ENCODE data around the gene MCU.
"Not testable (repeated sequence)": the region's sequence is repeated elsewhere in the genome, so short reads cannot be mapped to it uniquely, and the experiment has no call there.

MCU gene

DNA sequence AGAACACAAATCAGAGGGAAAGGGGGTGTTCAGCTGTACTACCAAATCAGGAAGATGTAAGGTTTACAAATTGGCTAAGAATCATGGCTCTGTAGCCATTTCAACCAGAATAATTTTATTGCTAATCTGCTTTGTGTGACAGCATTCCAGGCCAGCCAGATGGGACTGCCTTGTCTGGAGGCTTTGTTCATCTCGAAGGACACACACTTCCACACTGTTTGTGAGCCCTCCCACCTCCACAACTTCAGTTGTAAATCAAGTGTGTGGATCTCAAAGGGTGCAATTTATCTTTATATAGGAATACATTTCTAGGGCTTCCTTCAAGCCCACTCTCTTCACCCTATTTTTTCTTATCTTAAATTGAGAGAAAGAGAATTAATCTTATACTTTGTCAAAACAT is 194.7 kb downstream of the MCU start:
- no peaks in the 10 kb centered on the region for H3K36me3 ChIP-seq (replicated peaks)
- H3K4me3 ChIP-seq: no peak overlapping the region
- in situ Hi-C loops (cut with MboI; ENCODE audit: low sequenced_read_pairs): no loop called here
- no peaks in the 10 kb centered on the region for H3K27me3 ChIP-seq (ENCODE audit: low read depth)
- H3K4me1 ChIP-seq: no peaks in the 10 kb centered on the region
- no peaks in the 10 kb centered on the region for H3K9me3 ChIP-seq
- DNase-seq (ENCODE audit: low spot score in 2 of 2): no peak

DNA sequence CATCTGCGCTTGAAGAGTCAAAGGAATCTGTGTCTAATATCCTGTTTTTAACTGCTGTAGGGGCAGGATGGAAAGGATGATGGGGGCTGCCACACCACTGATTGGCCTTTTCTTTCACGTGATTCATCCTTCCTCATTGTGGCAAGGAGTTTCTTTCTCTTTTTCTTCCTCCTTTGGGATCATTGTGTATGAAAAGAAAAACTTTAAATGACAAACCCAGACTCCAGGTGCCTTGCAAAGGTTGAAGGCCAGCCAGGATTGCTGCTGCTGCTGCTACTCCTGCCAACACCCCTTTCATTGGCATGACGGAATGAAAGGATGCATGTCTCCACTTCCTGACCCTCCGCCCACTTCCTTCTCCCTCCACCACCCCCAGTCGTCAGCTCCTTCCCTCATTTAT is 195.1 kb downstream of the MCU start:
- H3K4me1 ChIP-seq: no peaks in the 10 kb centered on the region
- DNase-seq (ENCODE audit: low spot score in 2 of 2): no peak
- H3K36me3 ChIP-seq (replicated peaks): no peaks in the 10 kb centered on the region
- no peak overlapping the region for H3K4me3 ChIP-seq
- no peaks in the 10 kb centered on the region for H3K9me3 ChIP-seq
- in situ Hi-C loops (cut with MboI; ENCODE audit: low sequenced_read_pairs): no loop called here
- H3K27me3 ChIP-seq (ENCODE audit: low read depth): no peaks in the 10 kb centered on the region

DNA sequence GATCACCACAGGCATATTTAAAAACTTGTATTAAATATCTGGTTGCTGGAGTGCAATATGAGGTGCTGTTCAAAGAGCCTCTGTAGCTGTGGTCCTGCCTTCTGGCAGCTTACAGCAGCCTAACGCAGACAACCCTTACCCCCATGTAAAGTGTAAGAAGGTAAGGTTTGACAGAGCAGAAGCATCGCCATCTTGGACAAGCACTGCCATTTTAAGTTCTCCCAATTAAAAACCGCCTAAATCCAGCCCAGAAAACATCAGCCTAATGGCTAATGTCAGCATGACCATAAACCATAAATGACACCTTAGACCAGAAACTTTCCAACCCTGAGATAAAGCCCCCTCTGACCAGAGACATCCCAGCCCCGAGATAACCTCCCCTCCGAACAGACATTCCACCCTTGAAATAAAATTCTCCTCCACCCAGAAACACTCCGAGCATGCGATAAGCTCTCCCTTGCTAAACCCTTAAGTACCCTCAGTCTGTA is 196.3 kb downstream of the MCU start:
- Histone ChIP-seq H3K9me3 (no peaks in the 10 kb centered on the region), H3K36me3 (replicated peaks) (no peaks in the 10 kb centered on the region), H3K27me3 (ENCODE audit: low read depth) (no peaks in the 10 kb centered on the region), H3K4me1 (no peaks in the 10 kb centered on the region), H3K4me3 (no peak overlapping the region)
- no peak for DNase-seq (ENCODE audit: low spot score in 2 of 2)
- in situ Hi-C loops (cut with MboI; ENCODE audit: low sequenced_read_pairs): no loop called here

DNA sequence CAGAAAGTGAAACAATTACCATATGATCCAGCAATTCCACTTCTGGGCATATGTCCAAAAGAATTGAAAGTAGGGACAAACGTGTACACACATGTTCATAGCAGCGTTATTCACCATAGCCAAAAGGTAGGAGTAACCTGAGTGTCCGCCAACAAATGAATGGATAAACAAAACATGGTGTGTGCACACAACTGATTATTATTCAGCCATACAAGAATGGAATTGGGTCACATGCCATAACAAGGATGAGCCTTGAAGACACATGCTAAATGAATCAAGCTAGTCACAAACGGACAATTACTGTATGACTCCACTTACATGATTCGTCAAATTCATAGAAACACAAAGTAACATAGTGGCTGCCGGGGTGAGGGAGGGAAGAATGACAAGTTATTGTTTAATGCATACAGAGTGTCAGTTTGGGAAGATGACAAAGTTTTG is 197.5 kb downstream of the MCU start:
- Histone ChIP-seq H3K36me3 (replicated peaks) (no peaks in the 10 kb centered on the region), H3K4me3 (no peak overlapping the region), H3K4me1 (no peaks in the 10 kb centered on the region), H3K27me3 (ENCODE audit: low read depth) (no peaks in the 10 kb centered on the region), H3K9me3 (no peaks in the 10 kb centered on the region)
- no peak for DNase-seq (ENCODE audit: low spot score in 2 of 2)
- in situ Hi-C loops (cut with MboI; ENCODE audit: low sequenced_read_pairs): no loop called here

DNA sequence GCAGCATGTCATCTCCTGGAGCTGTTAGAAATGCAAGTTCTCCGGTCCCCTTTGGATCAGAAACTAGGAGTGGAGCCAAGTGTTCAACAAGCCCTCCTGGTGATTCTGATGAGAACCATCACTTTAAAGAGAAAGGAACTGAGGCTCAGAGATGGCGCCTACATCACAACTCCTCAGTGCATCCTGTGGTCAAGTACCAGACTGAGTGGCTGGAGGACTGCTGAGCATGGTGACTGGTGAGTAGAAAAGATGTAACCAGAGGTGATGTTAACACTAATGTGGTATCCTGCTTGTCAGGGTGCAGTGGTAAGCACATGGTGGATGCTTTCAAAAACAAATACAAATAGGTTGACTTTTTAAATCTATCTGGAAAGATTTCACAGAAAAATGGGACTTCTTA is 198.1 kb downstream of the MCU start:
- Histone ChIP-seq H3K4me1 (no peaks in the 10 kb centered on the region), H3K4me3 (no peak overlapping the region), H3K36me3 (replicated peaks) (no peaks in the 10 kb centered on the region), H3K9me3 (no peaks in the 10 kb centered on the region), H3K27me3 (ENCODE audit: low read depth) (peaks cover 3% of the 10 kb centered on the region; the same call in 1 of the 2 replicates)
- in situ Hi-C loops (cut with MboI; ENCODE audit: low sequenced_read_pairs): no loop called here
- no peak for DNase-seq (ENCODE audit: low spot score in 2 of 2)

DNA sequence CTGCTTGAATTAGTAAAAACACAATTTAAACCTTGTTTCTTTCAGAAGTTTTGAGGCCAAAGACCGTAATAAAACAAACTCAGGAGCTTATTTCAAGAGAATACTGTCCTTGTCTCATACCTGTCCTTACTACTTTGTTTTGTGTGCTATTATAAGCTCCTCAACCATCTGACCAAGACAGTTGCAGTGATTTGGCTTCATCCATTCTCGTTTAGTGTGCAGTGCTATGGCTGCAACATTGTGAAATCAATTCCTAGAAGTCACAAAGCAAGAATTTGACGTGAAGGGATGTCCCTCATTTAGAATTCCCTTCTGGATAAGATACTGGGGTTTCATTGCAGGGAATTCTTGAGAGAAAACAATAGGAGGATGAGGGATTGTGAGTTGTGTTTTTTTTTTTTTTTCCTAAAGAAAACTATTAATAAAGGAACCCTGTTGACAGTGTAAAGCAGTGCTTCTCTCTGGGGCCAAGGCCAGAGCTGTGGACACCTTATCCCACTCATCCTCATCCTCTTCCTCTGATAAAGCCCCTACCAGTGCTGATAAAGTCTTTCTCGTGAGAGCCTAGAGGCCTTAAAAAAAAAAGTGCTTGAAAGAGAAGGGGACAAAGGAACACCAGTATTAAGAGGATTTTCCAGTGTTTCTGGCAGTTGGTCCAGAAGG is 201.3 kb downstream of the MCU start, which contains the start of gene OIT3:
OIT3 (plus strand) TSS at position 604 of the 663 bp plus-strand sequence. CDS start 60 bp downstream, outside the sequence.
- Histone ChIP-seq H3K4me1 (no peaks in the 10 kb centered on the region), H3K9me3 (no peaks in the 10 kb centered on the region), H3K4me3 (no peak within 1 kb of the TSS), H3K36me3 (replicated peaks) (no peaks in the 10 kb centered on the region), H3K27me3 (ENCODE audit: low read depth) (peaks cover 13% of the 10 kb centered on the region)
- no peak for DNase-seq (ENCODE audit: low spot score in 2 of 2)
- in situ Hi-C loops (cut with MboI; ENCODE audit: low sequenced_read_pairs): no loop called here

DNA sequence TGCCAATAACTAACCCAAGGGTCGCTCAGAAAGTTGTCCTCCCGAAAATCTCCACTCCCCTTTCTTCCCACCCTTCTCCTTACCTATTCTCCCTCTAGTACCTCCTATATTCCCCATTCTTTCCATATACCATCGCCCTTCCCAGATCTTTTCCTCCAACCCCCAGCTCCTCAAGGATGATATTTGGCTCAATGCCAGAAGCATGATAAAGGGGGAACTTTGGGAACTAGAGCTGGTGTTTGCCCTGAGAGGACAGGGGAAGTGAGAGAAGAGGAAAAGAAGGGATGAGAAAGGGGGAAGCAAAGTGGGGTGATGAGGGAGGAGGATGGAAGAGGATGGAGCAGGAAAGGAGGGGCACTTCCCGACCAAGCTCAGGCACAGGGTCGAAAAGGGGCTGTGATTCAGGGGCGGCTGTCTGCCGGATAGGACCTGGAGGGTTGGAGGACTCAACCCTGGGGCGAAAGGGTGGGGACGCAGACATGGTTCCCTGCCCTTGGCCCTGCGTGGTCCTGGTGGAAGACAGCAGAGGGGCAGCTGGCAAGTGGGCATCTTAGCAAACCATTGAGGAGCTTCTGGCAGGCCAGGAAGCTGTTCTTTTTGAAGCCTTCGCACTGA is 203.4 kb downstream of the MCU start:
- no peak for DNase-seq (ENCODE audit: low spot score in 2 of 2)
- no peaks in the 10 kb centered on the region for H3K36me3 ChIP-seq (replicated peaks)
- in situ Hi-C loops (cut with MboI; ENCODE audit: low sequenced_read_pairs): no loop called here

DNA sequence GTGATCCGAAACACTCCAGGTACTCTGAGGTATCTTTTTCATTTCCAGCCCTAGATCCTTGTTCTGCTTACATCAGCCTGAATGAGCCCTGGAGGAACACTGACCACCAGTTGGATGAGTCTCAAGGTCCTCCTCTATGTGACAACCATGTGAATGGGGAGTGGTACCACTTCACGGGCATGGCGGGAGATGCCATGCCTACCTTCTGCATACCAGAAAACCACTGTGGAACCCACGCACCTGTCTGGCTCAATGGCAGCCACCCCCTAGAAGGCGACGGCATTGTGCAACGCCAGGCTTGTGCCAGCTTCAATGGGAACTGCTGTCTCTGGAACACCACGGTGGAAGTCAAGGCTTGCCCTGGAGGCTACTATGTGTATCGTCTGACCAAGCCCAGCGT is 206.7 kb downstream of the MCU start:
- Histone ChIP-seq H3K27me3 (ENCODE audit: low read depth) (peaks cover 13% of the 10 kb centered on the region), H3K4me1 (peaks cover 4% of the 10 kb centered on the region; the same call in 1 of the 2 replicates), H3K4me3 (no peak overlapping the region), H3K36me3 (replicated peaks) (no peaks in the 10 kb centered on the region), H3K9me3 (no peaks in the 10 kb centered on the region; the same call in 1 of the 2 replicates)
- in situ Hi-C loops (cut with MboI; ENCODE audit: low sequenced_read_pairs): no loop called here
- DNase-seq (ENCODE audit: low spot score in 2 of 2): no peak

More for the DNA sequence above, 203.4 kb downstream of the MCU start:
- no peaks in the 10 kb centered on the region for H3K9me3 ChIP-seq
- peaks cover 13% of the 10 kb centered on the region for H3K27me3 ChIP-seq (ENCODE audit: low read depth)
- no peak overlapping the region for H3K4me3 ChIP-seq
- H3K4me1 ChIP-seq: no peaks in the 10 kb centered on the region

DNA sequence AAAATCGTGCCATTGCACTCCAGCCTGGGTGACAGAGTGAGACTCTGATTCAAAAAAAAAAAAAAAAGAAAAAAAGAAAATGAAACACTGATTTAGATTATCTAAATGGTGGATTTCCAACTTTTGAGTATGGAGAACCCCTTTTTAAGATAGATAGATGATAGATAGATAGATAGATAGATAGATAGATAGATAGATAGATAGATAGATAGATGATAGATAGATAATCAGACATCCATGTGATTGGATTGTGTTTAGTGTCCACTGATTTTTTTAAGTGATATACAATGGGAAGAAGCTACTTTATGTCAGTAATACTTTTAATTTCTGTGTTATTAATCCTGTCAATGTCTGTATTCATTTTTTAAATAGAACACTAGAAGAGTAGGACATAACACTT is 207.6 kb downstream of the MCU start:
- in situ Hi-C loops (cut with MboI; ENCODE audit: low sequenced_read_pairs): no loop called here
- H3K9me3 ChIP-seq: no peaks in the 10 kb centered on the region; the same call in 1 of the 2 replicates
- H3K4me1 ChIP-seq: peaks cover 4% of the 10 kb centered on the region; the same call in 1 of the 2 replicates

DNA sequence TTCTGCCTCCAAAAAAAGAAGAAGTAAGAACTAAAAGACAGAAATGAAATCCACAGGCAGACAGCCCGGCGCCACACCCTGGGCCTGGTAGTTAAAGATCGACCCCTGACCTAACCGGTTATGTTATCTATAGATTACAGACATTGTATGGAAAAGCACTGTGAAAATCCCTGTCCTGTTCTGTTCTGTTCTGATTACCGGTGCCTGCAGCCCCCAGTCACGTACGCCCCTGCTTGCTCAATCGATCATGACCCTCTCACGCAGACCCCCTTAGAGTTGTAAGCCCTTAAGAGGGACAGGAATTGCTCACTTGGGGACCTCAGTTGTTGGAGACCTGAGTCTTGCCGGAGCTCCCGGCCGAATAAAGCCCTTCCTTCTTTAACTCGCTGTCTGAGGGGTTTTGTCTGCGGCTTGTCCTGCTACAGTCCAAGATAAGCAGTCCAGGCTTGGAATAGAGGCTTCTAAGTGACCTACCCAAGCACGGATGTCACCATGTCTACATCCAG is 212.1 kb downstream of the MCU start:
- H3K4me1 ChIP-seq; H3K4me3 ChIP-seq; H3K36me3 ChIP-seq (replicated peaks); DNase-seq (ENCODE audit: low spot score in 2 of 2); H3K27me3 ChIP-seq (ENCODE audit: low read depth); H3K9me3 ChIP-seq; in situ Hi-C loops (cut with MboI; ENCODE audit: low sequenced_read_pairs): not testable (repeated sequence)

More for the DNA sequence above, 207.6 kb downstream of the MCU start:
- Histone ChIP-seq H3K27me3 (ENCODE audit: low read depth) (peaks cover 13% of the 10 kb centered on the region), H3K36me3 (replicated peaks) (no peaks in the 10 kb centered on the region), H3K4me3 (no peak overlapping the region)
- no peak for DNase-seq (ENCODE audit: low spot score in 2 of 2)

DNA sequence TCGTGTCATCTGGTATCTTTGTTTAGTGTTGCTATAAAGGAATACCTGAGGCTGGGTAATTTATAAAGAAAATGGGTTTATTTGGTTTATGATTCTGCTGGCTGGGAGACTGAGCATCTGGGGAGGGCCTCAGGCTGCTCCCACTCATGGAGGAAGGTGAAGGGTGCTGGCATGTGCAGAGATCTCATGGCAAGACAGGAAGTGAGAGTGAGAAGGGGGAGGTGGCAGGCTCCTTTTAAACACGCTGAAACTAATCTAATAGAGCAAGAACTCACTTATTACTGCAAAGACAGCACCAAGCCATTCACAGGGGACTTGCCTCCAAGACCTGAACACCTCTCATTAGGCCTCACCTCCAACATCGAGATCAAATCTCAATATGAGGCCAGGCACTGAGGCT is 212.9 kb downstream of the MCU start:
- H3K27me3 ChIP-seq (ENCODE audit: low read depth): no peaks in the 10 kb centered on the region
- in situ Hi-C loops (cut with MboI; ENCODE audit: low sequenced_read_pairs): no loop called here
- H3K36me3 ChIP-seq (replicated peaks): no peaks in the 10 kb centered on the region
- H3K4me1 ChIP-seq: peaks cover 4% of the 10 kb centered on the region; the same call in 1 of the 2 replicates
- no peak for DNase-seq (ENCODE audit: low spot score in 2 of 2)
- H3K4me3 ChIP-seq: no peak overlapping the region
- H3K9me3 ChIP-seq: no peaks in the 10 kb centered on the region; the same call in 1 of the 2 replicates

DNA sequence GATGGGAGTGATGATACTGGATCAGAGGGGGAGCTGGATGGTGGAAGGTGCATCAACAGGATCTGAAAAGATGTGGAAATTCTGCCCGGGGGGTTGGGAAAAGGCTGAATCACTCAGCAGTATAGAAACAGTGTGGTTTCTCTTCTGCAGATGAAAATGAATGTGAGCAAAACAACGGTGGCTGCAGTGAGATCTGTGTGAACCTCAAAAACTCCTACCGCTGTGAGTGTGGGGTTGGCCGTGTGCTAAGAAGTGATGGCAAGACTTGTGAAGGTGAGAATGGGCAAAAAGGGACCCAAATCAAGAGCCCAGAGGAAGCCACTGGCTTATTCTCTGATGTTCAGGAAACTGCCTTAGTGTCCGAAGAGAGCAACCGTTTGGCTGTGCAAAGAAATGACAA is 214.5 kb downstream of the MCU start:
- H3K9me3 ChIP-seq: no peaks in the 10 kb centered on the region; the same call in 1 of the 2 replicates
- no peaks in the 10 kb centered on the region for H3K27me3 ChIP-seq (ENCODE audit: low read depth)
- in situ Hi-C loops (cut with MboI; ENCODE audit: low sequenced_read_pairs): no loop called here
- no peaks in the 10 kb centered on the region for H3K36me3 ChIP-seq (replicated peaks)
- no peak overlapping the region for H3K4me3 ChIP-seq
- no peak for DNase-seq (ENCODE audit: low spot score in 2 of 2)
- H3K4me1 ChIP-seq: peaks cover 4% of the 10 kb centered on the region; the same call in 1 of the 2 replicates

DNA sequence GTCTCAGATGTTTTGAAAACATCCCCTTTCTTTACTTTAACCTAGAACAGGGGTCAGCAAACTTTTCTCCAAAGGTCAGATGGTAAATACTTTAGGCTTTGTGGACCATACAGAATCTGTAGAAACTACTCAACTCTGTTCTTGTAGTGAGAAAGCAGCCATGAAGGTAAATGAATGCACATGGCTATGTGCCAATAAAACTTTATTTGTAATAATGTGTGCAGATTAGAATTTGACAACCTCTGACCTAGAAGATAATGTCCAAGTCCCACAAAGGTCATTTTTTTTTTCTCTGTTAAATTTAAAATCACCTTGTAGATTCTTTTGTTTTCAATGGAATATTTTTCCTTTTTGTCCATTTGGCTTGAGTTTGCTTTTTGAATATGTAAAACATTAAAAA is 218.8 kb downstream of the MCU start:
- Histone ChIP-seq H3K36me3 (replicated peaks) (no peaks in the 10 kb centered on the region), H3K27me3 (ENCODE audit: low read depth) (no peaks in the 10 kb centered on the region), H3K4me3 (no peak overlapping the region), H3K9me3 (no peaks in the 10 kb centered on the region), H3K4me1 (no peaks in the 10 kb centered on the region)
- DNase-seq (ENCODE audit: low spot score in 2 of 2): no peak
- in situ Hi-C loops (cut with MboI; ENCODE audit: low sequenced_read_pairs): no loop called here

DNA sequence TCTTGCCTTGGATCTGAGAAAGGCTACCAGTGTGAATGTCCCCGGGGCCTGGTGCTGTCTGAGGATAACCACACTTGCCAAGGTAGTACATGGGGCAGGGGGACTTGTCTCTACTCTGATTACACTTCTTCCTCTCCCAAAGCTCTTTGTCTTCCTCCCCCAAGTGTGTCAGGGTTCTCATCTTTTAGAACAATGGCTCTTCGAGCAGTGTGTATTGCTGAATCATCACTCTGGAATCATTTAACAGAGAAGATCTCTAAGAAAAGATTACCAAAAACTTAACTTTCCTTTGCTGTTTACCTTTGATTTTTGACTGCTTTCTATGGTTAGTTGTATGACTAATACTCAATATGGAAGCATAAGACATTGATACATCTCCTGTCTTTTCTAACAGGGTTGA is 219.8 kb downstream of the MCU start:
- H3K27me3 ChIP-seq (ENCODE audit: low read depth): no peaks in the 10 kb centered on the region
- in situ Hi-C loops (cut with MboI; ENCODE audit: low sequenced_read_pairs): no loop called here
- H3K4me3 ChIP-seq: no peak overlapping the region

More for the DNA sequence above, 219.8 kb downstream of the MCU start:
- DNase-seq (ENCODE audit: low spot score in 2 of 2): no peak
- H3K36me3 ChIP-seq (replicated peaks): no peaks in the 10 kb centered on the region
- H3K9me3 ChIP-seq: no peaks in the 10 kb centered on the region
- H3K4me1 ChIP-seq: no peaks in the 10 kb centered on the region

Data from HAP-1 (cell line).